ENCODE data around the gene SYT6. TPM values are rescaled to one million over a fixed set of nuclear protein-coding genes. Genes with fewer than 3 reads are reported as not detected.

Gene SYT6
- total RNA-seq, 1 donor from 2014 or later: not detected

- Histone ChIP-seq H3K27me3 (no peaks in the 10 kb centered on the region), H3K36me3 (no peaks in the 10 kb centered on the region), H3K27ac (no peak overlapping the region), H3K9me3 (no peaks in the 10 kb centered on the region), H3K4me3 (no peak overlapping the region), H3K4me1 (no peaks in the 10 kb centered on the region)
- intact Hi-C loops (cut with DNase I): no loop called here
- no peak for DNase-seq (ENCODE audit: extremely low spot score in 2 of 2)
- no peak for TF ChIP-seq POLR2A (IDR thresholded peaks at IDR 0.05)
Observed at GRCh38 chr1:114133129-114133528, 20.5 kb downstream of the SYT6 start.

GRCh38 chr1:114131526-114132220 is 22.0 kb downstream of the SYT6 start:
- TF ChIP-seq POLR2A (IDR thresholded peaks at IDR 0.05) (no peak), POLR2AphosphoS5 (IDR thresholded peaks at IDR 0.05; ENCODE audit: insufficient read depth in 1 of 2, low read depth in 1 of 2) (no peak), CTCF (IDR thresholded peaks at IDR 0.05) (no peak)
- no peaks in the 10 kb centered on the region for H3K9me3 ChIP-seq
- H3K4me1 ChIP-seq: no peaks in the 10 kb centered on the region
- no peak for DNase-seq (ENCODE audit: extremely low spot score in 2 of 2)
- intact Hi-C loops (cut with DNase I): no loop called here
- no peaks in the 10 kb centered on the region for H3K36me3 ChIP-seq
- H3K27ac ChIP-seq: no peak overlapping the region
- H3K27me3 ChIP-seq: no peaks in the 10 kb centered on the region
- H3K4me3 ChIP-seq: no peak overlapping the region

GRCh38 chr1:114130846-114131525 is 22.7 kb downstream of the SYT6 start:
- no peaks in the 10 kb centered on the region for H3K36me3 ChIP-seq
- H3K9me3 ChIP-seq: no peaks in the 10 kb centered on the region
- H3K4me1 ChIP-seq: no peaks in the 10 kb centered on the region
- H3K27ac ChIP-seq: no peak overlapping the region
- no peak for DNase-seq (ENCODE audit: extremely low spot score in 2 of 2)
- intact Hi-C loops (cut with DNase I): no loop called here
- no peaks in the 10 kb centered on the region for H3K27me3 ChIP-seq
- no peak for TF ChIP-seq POLR2A (IDR thresholded peaks at IDR 0.05)
- no peak for TF ChIP-seq POLR2AphosphoS5 (IDR thresholded peaks at IDR 0.05; ENCODE audit: insufficient read depth in 1 of 2, low read depth in 1 of 2)
- no peak for TF ChIP-seq CTCF (IDR thresholded peaks at IDR 0.05)
- no peak overlapping the region for H3K4me3 ChIP-seq

GRCh38 chr1:114130213-114130612 is 23.5 kb downstream of the SYT6 start:
- no peaks in the 10 kb centered on the region for H3K27me3 ChIP-seq
- intact Hi-C loops (cut with DNase I): no loop called here
- no peak for DNase-seq (ENCODE audit: extremely low spot score in 2 of 2)
- no peaks in the 10 kb centered on the region for H3K9me3 ChIP-seq
- no peaks in the 10 kb centered on the region for H3K4me1 ChIP-seq
- no peak overlapping the region for H3K4me3 ChIP-seq
- TF ChIP-seq POLR2AphosphoS5 (IDR thresholded peaks at IDR 0.05; ENCODE audit: insufficient read depth in 1 of 2, low read depth in 1 of 2) (no peak), POLR2A (IDR thresholded peaks at IDR 0.05) (no peak), CTCF (IDR thresholded peaks at IDR 0.05) (no peak)
- H3K36me3 ChIP-seq: no peaks in the 10 kb centered on the region
- H3K27ac ChIP-seq: no peak overlapping the region

GRCh38 chr1:114128293-114128692 is 25.4 kb downstream of the SYT6 start:
- TF ChIP-seq CTCF (IDR thresholded peaks at IDR 0.05): no peak
- TF ChIP-seq POLR2A (IDR thresholded peaks at IDR 0.05): no peak
- TF ChIP-seq POLR2AphosphoS5 (IDR thresholded peaks at IDR 0.05; ENCODE audit: insufficient read depth in 1 of 2, low read depth in 1 of 2): no peak
- H3K27ac ChIP-seq: no peak overlapping the region
- no peak for DNase-seq (ENCODE audit: extremely low spot score in 2 of 2)
- H3K36me3 ChIP-seq: no peaks in the 10 kb centered on the region
- intact Hi-C loops (cut with DNase I): no loop called here
- no peaks in the 10 kb centered on the region for H3K27me3 ChIP-seq
- H3K4me3 ChIP-seq: no peak overlapping the region
- no peaks in the 10 kb centered on the region for H3K4me1 ChIP-seq
- no peaks in the 10 kb centered on the region for H3K9me3 ChIP-seq
